Activated CD4-positive, alpha-beta T cell treated with anti-CD3 and anti-CD28 coated beads for 36 hours (primary cell): ENCODE measurements around the gene CPEB3. TPM values are rescaled to one million over a fixed set of nuclear protein-coding genes. Genes with fewer than 3 reads are reported as not detected.
A peak's percentile ranks its signal among the peaks of the same experiment; 100 is the strongest.

ENCODE experiments used
- ATAC-seq: fragments of 200-7000 bp; cut with Tn5 transposase; one replicate; pipeline ENCODE4 v1.10.0; 2021; ENCODE audit warnings: mild to moderate bottlenecking, moderate library complexity
- CTCF ChIA-PET: fragments of 350-600 bp; sonication (Branson Sonifier 250); formaldehyde crosslinking; loops from one replicate; lab custom pipeline; 2021; ENCODE audit warnings: antibody characterized with exemption; lab: Charles Lee
- POLR2A ChIA-PET: fragments of 350-600 bp; sonication (Branson Sonifier 250); formaldehyde crosslinking; loops from one replicate; lab custom pipeline; 2021; ENCODE audit warnings: antibody characterized with exemption, inconsistent platforms; lab: Charles Lee
- DNase-seq: peaks from one replicate; pipeline ENCODE4 v3.0.0-alpha.2; 2020
- H3K27ac Mint-ChIP-seq: one replicate; pipeline ENCODE4 v1.8.0; 2021; ENCODE audit warnings: mixed read lengths
- H3K27me3 Mint-ChIP-seq: one replicate; pipeline ENCODE4 v1.8.0; 2021; ENCODE audit warnings: mixed read lengths
- H3K36me3 Mint-ChIP-seq: one replicate; pipeline ENCODE4 v1.8.0; 2021; ENCODE audit warnings: low read depth, mixed read lengths
- H3K4me1 Mint-ChIP-seq: one replicate; pipeline ENCODE4 v1.8.0; 2021; ENCODE audit warnings: mixed read lengths
- H3K4me3 Mint-ChIP-seq: one replicate; pipeline ENCODE4 v1.8.0; 2021; ENCODE audit warnings: mild to moderate bottlenecking, moderate library complexity, mixed read lengths
- H3K9me3 Mint-ChIP-seq: one replicate; pipeline ENCODE4 v1.8.0; 2021; ENCODE audit warnings: low read depth, mixed read lengths
- intact Hi-C, 2 experiments: fragments of 100-400 bp; cut with DNase I in 1 of 2; cut with micrococcal nuclease in 1 of 2; formaldehyde crosslinking; loops; one replicate each; pipeline versions ENCODE4 v1.14.2 to v1.15.1; 2022 to 2024; cut with DNase I, micrococcal nuclease
- total RNA-seq, 2 experiments: library from RNA; stranded (reverse); gene quantifications; one replicate each; pipeline ENCODE4 v1.2.3, GENCODE V29; 2021

The CPEB3 gene
- total RNA-seq, 2 experiments from 2014 or later, result 1.4 to 1.8 TPM

GRCh38 chr10:92113911-92114600, 176.8 kb downstream of the CPEB3 start:
- no peaks in the 10 kb centered on the region for H3K4me1 Mint-ChIP-seq
- no peaks in the 10 kb centered on the region for H3K27me3 Mint-ChIP-seq
- H3K4me3 Mint-ChIP-seq, result no peak overlapping the region
- CTCF ChIA-PET, result no interaction called here
- ATAC-seq (no peak), DNase-seq (no peak)
- no peaks in the 10 kb centered on the region for H3K9me3 Mint-ChIP-seq
- H3K36me3 Mint-ChIP-seq, result no peaks in the 10 kb centered on the region
- POLR2A ChIA-PET, result no interaction called here
- intact Hi-C loops, result no loop called here
- H3K27ac Mint-ChIP-seq, result no peak overlapping the region

- POLR2A ChIA-PET, result no interaction called here
- intact Hi-C loops, result no loop called here
- no peak overlapping the region for H3K27ac Mint-ChIP-seq
- H3K4me1 Mint-ChIP-seq, result no peaks in the 10 kb centered on the region
- H3K36me3 Mint-ChIP-seq, result no peaks in the 10 kb centered on the region
- no peak for DNase-seq
- no peaks in the 10 kb centered on the region for H3K9me3 Mint-ChIP-seq
- ATAC-seq, result no peak
- H3K4me3 Mint-ChIP-seq, result no peak overlapping the region
- CTCF ChIA-PET, result interaction anchor here (2.8 kb wide), 1 partner anchor 12 kb away, joined by 6 read pairs; no protein-coding TSS in a partner anchor
- H3K27me3 Mint-ChIP-seq, result no peaks in the 10 kb centered on the region
Observed at GRCh38 chr10:92112462-92112861, 178.4 kb downstream of the CPEB3 start.

GRCh38 chr10:92111336-92111939, 179.4 kb downstream of the CPEB3 start:
- Mint-ChIP-seq H3K36me3 (no peaks in the 10 kb centered on the region), H3K9me3 (no peaks in the 10 kb centered on the region), H3K27ac (no peak overlapping the region), H3K4me1 (no peaks in the 10 kb centered on the region), H3K27me3 (no peaks in the 10 kb centered on the region), H3K4me3 (no peak overlapping the region)
- ATAC-seq, result no peak
- POLR2A ChIA-PET, result interaction anchor here (0.6 kb wide), 1 partner anchor 725 kb away, joined by 3 read pairs; no protein-coding TSS in a partner anchor
- CTCF ChIA-PET, result interaction anchor here (0.6 to 2.8 kb wide), 3 partner anchors 11 to 189 kb away, joined by 3 to 6 read pairs (median 3); no protein-coding TSS in a partner anchor
- intact Hi-C loops, result no loop called here
- DNase-seq, result no peak

- Mint-ChIP-seq H3K4me1 (no peaks in the 10 kb centered on the region), H3K4me3 (no peak overlapping the region), H3K27ac (no peak overlapping the region), H3K36me3 (no peaks in the 10 kb centered on the region), H3K9me3 (no peaks in the 10 kb centered on the region), H3K27me3 (no peaks in the 10 kb centered on the region)
- POLR2A ChIA-PET, result interaction anchor here (0.6 kb wide), 1 partner anchor 703 kb away, joined by 3 read pairs; no protein-coding TSS in a partner anchor
- CTCF ChIA-PET, result interaction anchor here (0.9 to 2.8 kb wide), 2 partner anchors 9 to 63 kb away, joined by 3 to 6 read pairs; no protein-coding TSS in a partner anchor
- ATAC-seq (no peak), DNase-seq (no peak)
- intact Hi-C loops, result no loop called here
Observed at GRCh38 chr10:92110039-92110794, 180.7 kb downstream of the CPEB3 start.

GRCh38 chr10:92108747-92109146, 182.1 kb downstream of the CPEB3 start:
- no peak overlapping the region for H3K27ac Mint-ChIP-seq
- H3K27me3 Mint-ChIP-seq, result no peaks in the 10 kb centered on the region
- H3K36me3 Mint-ChIP-seq, result no peaks in the 10 kb centered on the region
- CTCF ChIA-PET, result interaction anchor here (0.6 kb wide), 1 partner anchor 13 kb away, joined by 3 read pairs; no protein-coding TSS in a partner anchor
- H3K9me3 Mint-ChIP-seq, result no peaks in the 10 kb centered on the region
- DNase-seq (no peak), ATAC-seq (no peak)
- H3K4me3 Mint-ChIP-seq, result no peak overlapping the region
- intact Hi-C loops, result no loop called here
- H3K4me1 Mint-ChIP-seq, result no peaks in the 10 kb centered on the region
- POLR2A ChIA-PET, result no interaction called here

GRCh38 chr10:92108120-92108519, 182.8 kb downstream of the CPEB3 start:
- ATAC-seq (no peak), DNase-seq (no peak)
- intact Hi-C loops, result no loop called here
- no peaks in the 10 kb centered on the region for H3K9me3 Mint-ChIP-seq
- H3K27ac Mint-ChIP-seq, result no peak overlapping the region
- no peaks in the 10 kb centered on the region for H3K4me1 Mint-ChIP-seq
- no peaks in the 10 kb centered on the region for H3K27me3 Mint-ChIP-seq
- POLR2A ChIA-PET, result no interaction called here
- no peaks in the 10 kb centered on the region for H3K36me3 Mint-ChIP-seq
- H3K4me3 Mint-ChIP-seq, result no peak overlapping the region
- CTCF ChIA-PET, result interaction anchor here (0.6 kb wide), 1 partner anchor 14 kb away, joined by 3 read pairs; no protein-coding TSS in a partner anchor

- ChIA-PET CTCF (no interaction called here), POLR2A (no interaction called here)
- DNase-seq (no peak), ATAC-seq (no peak)
- no peaks in the 10 kb centered on the region for H3K36me3 Mint-ChIP-seq
- no peak overlapping the region for H3K4me3 Mint-ChIP-seq
- H3K27ac Mint-ChIP-seq, result no peak overlapping the region
- no peaks in the 10 kb centered on the region for H3K9me3 Mint-ChIP-seq
- intact Hi-C loops, result loop anchor here in 1 of 2 experiments (5.0 kb wide), 1 partner anchor 189 kb away; the partner anchor contains the start of genes CPEB3 and MARCHF5
- no peaks in the 10 kb centered on the region for H3K27me3 Mint-ChIP-seq
- peaks cover 15% of the 10 kb centered on the region for H3K4me1 Mint-ChIP-seq
Observed at GRCh38 chr10:92103376-92104090, 187.3 kb downstream of the CPEB3 start.

- H3K4me3 Mint-ChIP-seq, result no peak overlapping the region
- H3K27me3 Mint-ChIP-seq, result no peaks in the 10 kb centered on the region
- H3K27ac Mint-ChIP-seq, result no peak overlapping the region
- no peaks in the 10 kb centered on the region for H3K9me3 Mint-ChIP-seq
- intact Hi-C loops, result loop anchor here in 1 of 2 experiments (5.0 kb wide), 1 partner anchor 190 kb away; the partner anchor contains the start of genes CPEB3 and MARCHF5
- peaks cover 15% of the 10 kb centered on the region for H3K4me1 Mint-ChIP-seq
- ChIA-PET POLR2A (no interaction called here), CTCF (interaction anchor here (0.6 to 1.3 kb wide), 2 partner anchors 79 to 109 kb away, joined by 3 read pairs; no protein-coding TSS in a partner anchor)
- H3K36me3 Mint-ChIP-seq, result no peaks in the 10 kb centered on the region
- ATAC-seq (no peak), DNase-seq (no peak)
Observed at GRCh38 chr10:92102601-92103213, 188.2 kb downstream of the CPEB3 start.

- no peaks in the 10 kb centered on the region for H3K36me3 Mint-ChIP-seq
- H3K27ac Mint-ChIP-seq, result no peak overlapping the region
- H3K4me3 Mint-ChIP-seq, result no peak overlapping the region
- H3K4me1 Mint-ChIP-seq, result peaks cover 2% of the 10 kb centered on the region
- POLR2A ChIA-PET, result no interaction called here
- ATAC-seq (no peak), DNase-seq (no peak)
- intact Hi-C loops, result no loop called here
- CTCF ChIA-PET, result interaction anchor here (0.7 kb wide), 1 partner anchor 29 kb away, joined by 3 read pairs; no protein-coding TSS in a partner anchor
- no peaks in the 10 kb centered on the region for H3K9me3 Mint-ChIP-seq
- H3K27me3 Mint-ChIP-seq, result no peaks in the 10 kb centered on the region
Observed at GRCh38 chr10:92094960-92095359, 195.9 kb downstream of the CPEB3 start.

GRCh38 chr10:92091965-92092364, 198.9 kb downstream of the CPEB3 start:
- no peaks in the 10 kb centered on the region for H3K9me3 Mint-ChIP-seq
- ChIA-PET POLR2A (no interaction called here), CTCF (interaction anchor here (0.6 to 1.3 kb wide), 2 partner anchors 343 to 344 kb away, joined by 3 read pairs; no protein-coding TSS in a partner anchor)
- no peaks in the 10 kb centered on the region for H3K27me3 Mint-ChIP-seq
- no peak for DNase-seq
- H3K4me3 Mint-ChIP-seq, result no peak overlapping the region
- no peaks in the 10 kb centered on the region for H3K36me3 Mint-ChIP-seq
- intact Hi-C loops, result no loop called here
- no peak overlapping the region for H3K27ac Mint-ChIP-seq
- ATAC-seq, result peak; percentile 20
- H3K4me1 Mint-ChIP-seq, result peaks cover 5% of the 10 kb centered on the region
